Fibroblast of lung (primary cell): Measurements from ENCODE around the gene JMJD1C. TPM values are rescaled to one million over a fixed set of nuclear protein-coding genes. Genes with fewer than 3 reads are reported as not detected.
"Not testable (repeated sequence)": the region's sequence is repeated elsewhere in the genome, so short reads cannot be mapped to it uniquely, and the experiment has no call there.

Source experiments
- DNase-seq, 2 donors: peaks; one replicate each; pipeline versions ENCODE4 v3.0.0 to v3.0.0-alpha.2; 2010; ENCODE audit warnings: low read depth in 2 of 2
- H2AFZ ChIP-seq: 2 replicates; pipeline ENCODE4 v1.5.1; 2012; ENCODE audit warnings: low read length, control low read depth, inconsistent platforms
- H3K27ac ChIP-seq: 2 replicates; pipeline ENCODE4 v1.5.1; 2011; ENCODE audit warnings: low read length, control low read depth; ENCODE audit not compliant: insufficient read depth
- H3K27me3 ChIP-seq: 2 replicates; pipeline ENCODE4 v1.5.1; 2011; ENCODE audit warnings: mild to moderate bottlenecking, low read length; ENCODE audit not compliant: control insufficient read depth, insufficient read depth
- H3K36me3 ChIP-seq: 2 replicates; pipeline ENCODE4 v1.5.1; 2011; ENCODE audit warnings: low read length; ENCODE audit not compliant: control insufficient read depth, insufficient read depth
- H3K4me1 ChIP-seq: 2 replicates; pipeline ENCODE4 v1.5.1; 2011; ENCODE audit warnings: low read length; ENCODE audit not compliant: control insufficient read depth, insufficient read depth; ENCODE audit errors: extremely low read depth
- H3K4me2 ChIP-seq: 2 replicates; pipeline ENCODE4 v1.5.1; 2011; ENCODE audit warnings: low read length, control low read depth; ENCODE audit not compliant: insufficient read depth; ENCODE audit errors: extremely low read depth
- H3K4me3 ChIP-seq, 4 experiments: fragments of 200-600 bp in 1 of 4; sonication (generic) in 1 of 4; replicated peaks in 1 of 4; 2 replicates each; pipeline ENCODE4 v1.5.1; 2011 to 2016; ENCODE audit warnings: low read length in 4 of 4, low read depth in 3 of 4, mild to moderate bottlenecking in 3 of 4, control low read depth in 2 of 4, inconsistent platforms in 1 of 4, mixed read lengths in 1 of 4; ENCODE audit not compliant: insufficient read depth in 1 of 4; ENCODE audit errors: control extremely low read depth in 1 of 4
- H3K79me2 ChIP-seq: 2 replicates; pipeline ENCODE4 v1.5.1; 2012; ENCODE audit warnings: mild to moderate bottlenecking, low read length, inconsistent platforms; ENCODE audit not compliant: control insufficient read depth, insufficient read depth
- H3K9ac ChIP-seq: 2 replicates; pipeline ENCODE4 v1.5.1; 2011; ENCODE audit warnings: mild to moderate bottlenecking, low read length, control low read depth; ENCODE audit not compliant: insufficient read depth
- H3K9me3 ChIP-seq: 2 replicates; pipeline ENCODE4 v1.5.1; 2012; ENCODE audit warnings: low read depth, low read length; ENCODE audit not compliant: control insufficient read depth, insufficient read depth
- H4K20me1 ChIP-seq: 2 replicates; pipeline ENCODE4 v1.5.1; 2011; ENCODE audit warnings: low read length; ENCODE audit not compliant: control insufficient read depth, insufficient read depth; ENCODE audit errors: extremely low read depth
- CTCF ChIP-seq, 2 donors: IDR thresholded peaks in 1 of 2; conservative IDR thresholded peaks in 1 of 2; 1 replicate in 1 of 2; 2 replicates in 1 of 2; pipeline ENCODE4 v1.5.1; 2011 to 2012; ENCODE audit warnings: low read length in 2 of 2, control low read depth in 1 of 2, inconsistent platforms in 1 of 2, low read depth in 1 of 2, mild to moderate bottlenecking in 1 of 2
- EZH2 ChIP-seq: IDR thresholded peaks from 2 replicates; pipeline ENCODE4 v1.5.1; 2012; ENCODE audit warnings: low read length, control low read depth, mild to moderate bottlenecking; ENCODE audit errors: missing control alignments
- polyA plus RNA-seq, 2 donors: library from polyadenylated mRNA; depleted of rRNA in 1 of 2; stranded (reverse) in 1 of 2; unstranded in 1 of 2; fragments of >200 nt; gene quantifications; 2 replicates each; pipeline ENCODE4 v1.2.1, GENCODE V29; 2011 to 2012; ENCODE audit warnings: missing spikeins in 1 of 2
- total RNA-seq: library from RNA; depleted of rRNA; stranded (reverse); fragments of >200 nt; gene quantifications from 2 replicates; pipeline ENCODE4 v1.2.1, GENCODE V29; 2014

Gene JMJD1C
- total and polyA plus RNA-seq, 2 donors (not counting 1 experiment from before 2014, with no cell fraction given) = 39.9 to 67.0 TPM

GRCh38 chr10:63383141-63383540, 82.6 kb downstream of the JMJD1C start:
- DNase-seq = peak; percentile 6 to 28
- Histone ChIP-seq H3K27ac (no peak overlapping the region), H4K20me1 (no peaks in the 10 kb centered on the region), H3K4me3 (no peak overlapping the region), H2AFZ (no peak overlapping the region), H3K9me3 (no peaks in the 10 kb centered on the region), H3K27me3 (no peaks in the 10 kb centered on the region), H3K36me3 (no peaks in the 10 kb centered on the region), H3K9ac (no peak overlapping the region), H3K4me2 (no peak overlapping the region), H3K4me1 (peaks cover 4% of the 10 kb centered on the region), H3K79me2 (peaks cover 42% of the 10 kb centered on the region)
- no peak for TF ChIP-seq CTCF (conservative IDR thresholded peaks at IDR 0.05 in 1 of 2, IDR thresholded peaks at IDR 0.05 in 1 of 2; ENCODE audit: low read depth in 1 of 2, low read length in 2 of 2)
- TF ChIP-seq EZH2 = no peak

GRCh38 chr10:63382066-63382465, 83.7 kb downstream of the JMJD1C start:
- no peaks in the 10 kb centered on the region for H4K20me1 ChIP-seq
- TF ChIP-seq CTCF (conservative IDR thresholded peaks at IDR 0.05 in 1 of 2, IDR thresholded peaks at IDR 0.05 in 1 of 2; ENCODE audit: low read depth in 1 of 2, low read length in 2 of 2) (no peak), EZH2 (no peak)
- H3K4me1 ChIP-seq = peaks cover 4% of the 10 kb centered on the region
- H3K36me3 ChIP-seq = no peaks in the 10 kb centered on the region
- no peak overlapping the region for H3K4me3 ChIP-seq
- H3K79me2 ChIP-seq = peaks cover 38% of the 10 kb centered on the region
- no peaks in the 10 kb centered on the region for H3K27me3 ChIP-seq
- no peak overlapping the region for H2AFZ ChIP-seq
- no peak overlapping the region for H3K4me2 ChIP-seq
- H3K9me3 ChIP-seq = no peaks in the 10 kb centered on the region
- H3K27ac ChIP-seq = no peak overlapping the region
- DNase-seq = no peak
- no peak overlapping the region for H3K9ac ChIP-seq

- not testable (repeated sequence) for DNase-seq, H2AFZ ChIP-seq, H3K4me1 ChIP-seq, H3K36me3 ChIP-seq, H3K9ac ChIP-seq, H3K9me3 ChIP-seq, H4K20me1 ChIP-seq, H3K27me3 ChIP-seq
- peaks cover 13% of the 10 kb centered on the region for H3K79me2 ChIP-seq
- H3K4me3 ChIP-seq = peak overlapping the region in 2 of 4 experiments; percentile 35 to 44
- H3K27ac ChIP-seq = peak overlapping the region; percentile 38
- peak overlapping the region; percentile 66 for H3K4me2 ChIP-seq
Measured at GRCh38 chr10:63377305-63377661, 88.5 kb downstream of the JMJD1C start.
